Chondrocyte (in vitro differentiated cells): Measurements from ENCODE around the gene RSU1. TPM values are rescaled to one million over a fixed set of nuclear protein-coding genes. Genes with fewer than 3 reads are reported as not detected.
A peak's percentile ranks its signal among the peaks of the same experiment; 100 is the strongest.

ENCODE experiments used
- DNase-seq: peaks from one replicate; pipeline ENCODE4 v3.0.0; 2021; ENCODE audit warnings: mixed read lengths, low spot score
- H3K27ac Mint-ChIP-seq: one replicate; pipeline ENCODE4 v1.8.0; 2021; ENCODE audit warnings: mild to moderate bottlenecking, moderate library complexity, mixed read lengths; ENCODE audit not compliant: unreplicated experiment
- H3K27me3 Mint-ChIP-seq: 2 replicates; pipeline ENCODE4 v1.8.0; 2021; ENCODE audit warnings: low read depth, mixed read lengths
- H3K36me3 Mint-ChIP-seq: 2 replicates; pipeline ENCODE4 v1.8.0; 2021; ENCODE audit warnings: low read depth, mixed read lengths
- H3K4me1 Mint-ChIP-seq: 2 replicates; pipeline ENCODE4 v1.8.0; 2021; ENCODE audit warnings: low read depth, mild to moderate bottlenecking, mixed read lengths
- H3K4me3 Mint-ChIP-seq: one replicate; pipeline ENCODE4 v1.8.0; 2021; ENCODE audit warnings: mild to moderate bottlenecking, moderate library complexity, mixed read lengths; ENCODE audit not compliant: unreplicated experiment
- H3K9me3 Mint-ChIP-seq: 2 replicates; pipeline ENCODE4 v1.8.0; 2021; ENCODE audit warnings: low read depth, mixed read lengths
- CTCF ChIP-seq: fragments of 200-600 bp; sonication (generic); IDR thresholded peaks from 2 replicates; pipeline ENCODE4 v1.5.0; 2021; ENCODE audit warnings: antibody characterized with exemption, mild to moderate bottlenecking, moderate library complexity
- total RNA-seq: library from RNA; stranded (reverse); gene quantifications from 3 replicates; pipeline ENCODE4 v1.2.1, GENCODE V29; 2021

The RSU1 gene
- total RNA-seq, 1 donor from 2014 or later = 165 TPM

- no peak for DNase-seq
- TF ChIP-seq CTCF = no peak
- Mint-ChIP-seq H3K36me3 (no peaks in the 10 kb centered on the region), H3K27me3 (no peaks in the 10 kb centered on the region), H3K4me3 (no peak overlapping the region), H3K27ac (no peak overlapping the region), H3K9me3 (no peaks in the 10 kb centered on the region), H3K4me1 (peaks cover 30% of the 10 kb centered on the region)
These were observed 35.4 kb upstream of the RSU1 start for GRCh38 chr10:16852624-16853023.

GRCh38 chr10:16848562-16849154 is 31.4 kb upstream of the RSU1 start:
- Mint-ChIP-seq H3K36me3 (no peaks in the 10 kb centered on the region), H3K27me3 (no peaks in the 10 kb centered on the region), H3K4me1 (peaks cover 16% of the 10 kb centered on the region), H3K27ac (no peak overlapping the region), H3K9me3 (no peaks in the 10 kb centered on the region), H3K4me3 (no peak overlapping the region)
- no peak for DNase-seq
- TF ChIP-seq CTCF = no peak

- H3K27ac Mint-ChIP-seq = no peak overlapping the region
- H3K27me3 Mint-ChIP-seq = no peaks in the 10 kb centered on the region
- H3K4me1 Mint-ChIP-seq = peaks cover 11% of the 10 kb centered on the region
- no peak overlapping the region for H3K4me3 Mint-ChIP-seq
- no peak for DNase-seq
- no peak for TF ChIP-seq CTCF
- no peaks in the 10 kb centered on the region for H3K9me3 Mint-ChIP-seq
- H3K36me3 Mint-ChIP-seq = no peaks in the 10 kb centered on the region
These were observed 30.4 kb upstream of the RSU1 start for GRCh38 chr10:16847644-16848043.

- Mint-ChIP-seq H3K27me3 (no peaks in the 10 kb centered on the region), H3K36me3 (no peaks in the 10 kb centered on the region), H3K27ac (no peak overlapping the region), H3K4me3 (no peak overlapping the region), H3K9me3 (no peaks in the 10 kb centered on the region), H3K4me1 (peaks cover 11% of the 10 kb centered on the region)
- DNase-seq = no peak
- no peak for TF ChIP-seq CTCF
These were observed 28.0 kb upstream of the RSU1 start for GRCh38 chr10:16845248-16845647.

GRCh38 chr10:16843252-16843870 is 26.1 kb upstream of the RSU1 start:
- Mint-ChIP-seq H3K27me3 (no peaks in the 10 kb centered on the region), H3K27ac (no peak overlapping the region), H3K9me3 (no peaks in the 10 kb centered on the region), H3K4me3 (no peak overlapping the region), H3K4me1 (no peaks in the 10 kb centered on the region), H3K36me3 (no peaks in the 10 kb centered on the region)
- peak; percentile 89 for TF ChIP-seq CTCF
- DNase-seq = no peak
